Measurements from ENCODE around the gene MAP3K6. TPM values are rescaled to one million over a fixed set of nuclear protein-coding genes. Genes with fewer than 3 reads are reported as not detected.

Gene MAP3K6
- total RNA-seq, 1 experiment from 2014 or later, result 7.7 TPM

DNA sequence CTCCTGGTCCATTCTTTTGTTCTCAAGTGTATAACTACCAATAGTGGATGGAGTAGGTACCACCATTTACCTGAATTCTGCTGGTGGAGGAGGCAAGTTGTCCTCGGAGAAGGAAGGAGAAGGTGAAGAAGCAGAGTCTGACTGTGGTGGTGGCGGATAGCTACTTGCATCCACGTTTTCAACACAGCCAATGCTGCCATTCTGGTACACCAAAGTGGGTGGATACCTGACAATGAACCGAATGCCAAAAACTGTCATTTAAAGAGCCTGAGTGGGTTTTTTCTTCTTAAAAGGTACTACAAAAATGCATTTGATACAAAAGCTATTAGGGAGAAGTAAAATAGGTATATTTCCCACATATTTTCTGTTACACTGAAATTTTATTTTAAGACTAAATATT is 45.7 kb upstream of the MAP3K6 start:
- no peak for DNase-seq
- H3K27me3 ChIP-seq (ENCODE audit: insufficient read depth, low read length), result no peaks in the 10 kb centered on the region
- H3K9ac ChIP-seq (ENCODE audit: extremely low read depth, insufficient read length, low read length), result no peak overlapping the region
- no peaks in the 10 kb centered on the region for H3K79me2 ChIP-seq (ENCODE audit: insufficient read depth, low read length)
- no peak overlapping the region for H3K4me3 Mint-ChIP-seq
- H3T11ph ChIP-seq (ENCODE audit: low read length), result no peak overlapping the region
- H3K27ac ChIP-seq (ENCODE audit: insufficient read length, low read depth, low read length), result no peak overlapping the region
- H3K27me3 Mint-ChIP-seq (ENCODE audit: low read depth), result no peaks in the 10 kb centered on the region
- H2BK120ac ChIP-seq (ENCODE audit: low read depth, low read length, poor library complexity, severe bottlenecking), result no peak overlapping the region
- H3K56ac ChIP-seq (ENCODE audit: insufficient read length, low read depth, low read length), result no peak overlapping the region
- H3K23me2 ChIP-seq (ENCODE audit: insufficient read length, low read depth, low read length, poor library complexity, severe bottlenecking), result no peaks in the 10 kb centered on the region
- H3K18ac ChIP-seq (ENCODE audit: insufficient read length, low read depth, low read length), result no peak overlapping the region
- no peak overlapping the region for H2BK5ac ChIP-seq (ENCODE audit: insufficient read length, low read length)
- WGBS (ENCODE audit: extremely low coverage, insufficient read length, low lambda C conversion rate), result no CpG with 5 or more reads among the region's 4 CpGs
- TF ChIP-seq, protein P1, sequence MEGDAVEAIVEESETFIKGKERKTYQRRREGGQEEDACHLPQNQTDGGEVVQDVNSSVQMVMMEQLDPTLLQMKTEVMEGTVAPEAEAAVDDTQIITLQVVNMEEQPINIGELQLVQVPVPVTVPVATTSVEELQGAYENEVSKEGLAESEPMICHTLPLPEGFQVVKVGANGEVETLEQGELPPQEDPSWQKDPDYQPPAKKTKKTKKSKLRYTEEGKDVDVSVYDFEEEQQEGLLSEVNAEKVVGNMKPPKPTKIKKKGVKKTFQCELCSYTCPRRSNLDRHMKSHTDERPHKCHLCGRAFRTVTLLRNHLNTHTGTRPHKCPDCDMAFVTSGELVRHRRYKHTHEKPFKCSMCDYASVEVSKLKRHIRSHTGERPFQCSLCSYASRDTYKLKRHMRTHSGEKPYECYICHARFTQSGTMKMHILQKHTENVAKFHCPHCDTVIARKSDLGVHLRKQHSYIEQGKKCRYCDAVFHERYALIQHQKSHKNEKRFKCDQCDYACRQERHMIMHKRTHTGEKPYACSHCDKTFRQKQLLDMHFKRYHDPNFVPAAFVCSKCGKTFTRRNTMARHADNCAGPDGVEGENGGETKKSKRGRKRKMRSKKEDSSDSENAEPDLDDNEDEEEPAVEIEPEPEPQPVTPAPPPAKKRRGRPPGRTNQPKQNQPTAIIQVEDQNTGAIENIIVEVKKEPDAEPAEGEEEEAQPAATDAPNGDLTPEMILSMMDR (conservative IDR thresholded peaks at IDR 0.05), result no peak
- H3K14ac ChIP-seq (ENCODE audit: insufficient read depth, low read length), result no peak overlapping the region
- no peaks in the 10 kb centered on the region for H3K9me3 ChIP-seq (ENCODE audit: control insufficient read depth, low read depth, low read length)
- no peak overlapping the region for H4K91ac ChIP-seq (ENCODE audit: insufficient read length, low read depth, low read length)
- H3K9me3 Mint-ChIP-seq, result no peaks in the 10 kb centered on the region
- H3K36me3 Mint-ChIP-seq (ENCODE audit: insufficient read depth in 1 of 3, low read depth in 3 of 3), result peaks cover 47 to 86% (median 84%) of the 10 kb centered on the region in 3 experiments; a peak in 6 of 7 replicates
- no peak overlapping the region for H4K5ac ChIP-seq (ENCODE audit: insufficient read length, low read depth, low read length)
- no peaks in the 10 kb centered on the region for H3K79me1 ChIP-seq (ENCODE audit: insufficient read depth, low read depth, low read length, poor library complexity, severe bottlenecking)
- no peaks in the 10 kb centered on the region for H3K4me1 Mint-ChIP-seq
- no peak overlapping the region for H2AFZ ChIP-seq (ENCODE audit: low read length)
- H3K23ac ChIP-seq (ENCODE audit: insufficient read length, low read depth, low read length), result no peak overlapping the region
- H3K4ac ChIP-seq (ENCODE audit: low read depth, low read length), result no peak overlapping the region
- H2BK15ac ChIP-seq (ENCODE audit: low read depth, low read length), result no peak overlapping the region
- H3K27ac Mint-ChIP-seq, result no peak overlapping the region; a peak in 1 of 7 replicates
- H2BK20ac ChIP-seq (ENCODE audit: low read depth, low read length, poor library complexity, severe bottlenecking), result no peak overlapping the region
- H3K4me1 ChIP-seq (ENCODE audit: insufficient read depth, low read length), result no peaks in the 10 kb centered on the region
- no peaks in the 10 kb centered on the region for H4K20me1 ChIP-seq (ENCODE audit: control insufficient read depth, insufficient read depth, insufficient read length)
- H2BK12ac ChIP-seq (ENCODE audit: insufficient read length, low read depth, low read length), result no peak overlapping the region
- H4K8ac ChIP-seq (replicated peaks; ENCODE audit: insufficient read length, low read depth, low read length), result no peak overlapping the region
- no peak overlapping the region for H3K4me2 ChIP-seq (ENCODE audit: insufficient read depth, insufficient read length, low read length)
- no peak overlapping the region for H2AK5ac ChIP-seq (ENCODE audit: insufficient read length, low read length)

Data from H9 (cell line).